Neuronal stem cell (in vitro differentiated cells): ENCODE data around the gene ZC3H12C.
"Not testable (repeated sequence)": the region's sequence is repeated elsewhere in the genome, so short reads cannot be mapped to it uniquely, and the experiment has no call there.

Source experiments
- DNase-seq: peaks from one replicate; pipeline ENCODE4 v3.0.0-alpha.2; 2013; ENCODE audit warnings: low spot score
- H2AFZ ChIP-seq: one replicate; pipeline ENCODE4 v1.6.1; 2013; ENCODE audit warnings: mild to moderate bottlenecking, low read length, inconsistent platforms
- H2AK5ac ChIP-seq: 2 replicates; pipeline ENCODE4 v1.6.1; 2013; ENCODE audit warnings: low read depth, mild to moderate bottlenecking, inconsistent platforms, low read length, moderate library complexity, mixed read lengths
- H2BK120ac ChIP-seq: 2 replicates; pipeline ENCODE4 v1.6.1; 2013; ENCODE audit warnings: low read depth, mild to moderate bottlenecking, inconsistent platforms, low read length, moderate library complexity, mixed read lengths
- H2BK12ac ChIP-seq: one replicate; pipeline ENCODE4 v1.6.1; 2013; ENCODE audit warnings: low read length, inconsistent platforms
- H2BK15ac ChIP-seq: 2 replicates; pipeline ENCODE4 v1.6.1; 2013; ENCODE audit warnings: mild to moderate bottlenecking, low read length, inconsistent platforms, mixed read lengths
- H2BK5ac ChIP-seq: one replicate; pipeline ENCODE4 v1.6.1; 2013; ENCODE audit warnings: inconsistent platforms, mild to moderate bottlenecking, low read length, moderate library complexity
- H3K14ac ChIP-seq: one replicate; pipeline ENCODE4 v1.6.1; 2013; ENCODE audit warnings: low read length, inconsistent platforms
- H3K18ac ChIP-seq: 2 replicates; pipeline ENCODE4 v1.6.1; 2013; ENCODE audit warnings: low read length, inconsistent platforms
- H3K23ac ChIP-seq: 2 replicates; pipeline ENCODE4 v1.6.1; 2013; ENCODE audit warnings: low read depth, mild to moderate bottlenecking, mixed read lengths, low read length, inconsistent platforms; ENCODE audit not compliant: poor library complexity
- H3K27ac ChIP-seq: replicated peaks from 3 replicates; pipeline ENCODE4 v1.5.1; 2013; ENCODE audit warnings: low read length, inconsistent platforms
- H3K27me3 ChIP-seq, 3 experiments: 2 replicates each; pipeline ENCODE4 v1.6.1; 2013; ENCODE audit warnings: low read length in 3 of 3, mild to moderate bottlenecking in 2 of 3, inconsistent platforms in 1 of 3, low read depth in 1 of 3, mixed read lengths in 1 of 3, moderate library complexity in 1 of 3; ENCODE audit not compliant: control insufficient read depth in 3 of 3, insufficient read depth in 3 of 3
- H3K36me3 ChIP-seq, 2 donors: replicated peaks in 1 of 2; 2 replicates each; pipeline ENCODE4 v1.6.1; 2013; ENCODE audit warnings: low read length in 2 of 2; ENCODE audit not compliant: control insufficient read depth in 2 of 2, insufficient read depth in 2 of 2
- H3K4ac ChIP-seq: 2 replicates; pipeline ENCODE4 v1.6.1; 2013; ENCODE audit warnings: inconsistent platforms, mild to moderate bottlenecking, low read length, moderate library complexity
- H3K4me1 ChIP-seq, 2 donors: 1 replicate in 1 of 2; 2 replicates in 1 of 2; pipeline ENCODE4 v1.6.1; 2013; ENCODE audit warnings: low read length in 2 of 2, low read depth in 1 of 2; ENCODE audit not compliant: control insufficient read depth in 2 of 2, insufficient read depth in 1 of 2
- H3K4me2 ChIP-seq: one replicate; pipeline ENCODE4 v1.6.1; 2013; ENCODE audit warnings: mild to moderate bottlenecking, low read length, inconsistent platforms; ENCODE audit not compliant: insufficient read depth, poor library complexity, severe bottlenecking
- H3K4me3 ChIP-seq, 2 donors: 2 replicates each; pipeline ENCODE4 v1.5.1; 2013; ENCODE audit warnings: low read length in 2 of 2, mild to moderate bottlenecking in 2 of 2, inconsistent platforms in 1 of 2, moderate library complexity in 1 of 2
- H3K79me1 ChIP-seq: one replicate; pipeline ENCODE4 v1.6.1; 2013; ENCODE audit warnings: low read depth, mild to moderate bottlenecking, inconsistent platforms, low read length, moderate library complexity
- H3K9ac ChIP-seq: one replicate; pipeline ENCODE4 v1.6.1; 2013; ENCODE audit warnings: mild to moderate bottlenecking, low read depth, low read length, inconsistent platforms; ENCODE audit not compliant: poor library complexity
- H3K9me3 ChIP-seq, 2 donors: replicated peaks in 1 of 2; 2 replicates each; pipeline versions ENCODE3 to v1.6.1; 2013; ENCODE audit warnings: low read length in 2 of 2, mild to moderate bottlenecking in 2 of 2, inconsistent platforms in 1 of 2, low read depth in 1 of 2, mixed read lengths in 1 of 2, moderate library complexity in 1 of 2; ENCODE audit not compliant: control insufficient read depth in 2 of 2, insufficient read depth in 1 of 2
- H4K8ac ChIP-seq: one replicate; pipeline ENCODE4 v1.6.1; 2013; ENCODE audit warnings: low read depth, mild to moderate bottlenecking, inconsistent platforms, low read length, moderate library complexity
- H4K91ac ChIP-seq: one replicate; pipeline ENCODE4 v1.6.1; 2013; ENCODE audit warnings: low read length, low read depth, mild to moderate bottlenecking, inconsistent platforms; ENCODE audit not compliant: poor library complexity
- WGBS, 2 donors: extraction: QIAGEN DNeasy Blood & Tissue Kit; methylation state at CpG; one replicate each; pipeline ENCODE4 v1.1.7; 2013; ENCODE audit warnings: missing lambda C conversion rate in 2 of 2, mixed read lengths in 1 of 2; ENCODE audit not compliant: insufficient read length in 2 of 2, insufficient replicate concordance in 1 of 2; ENCODE audit errors: extremely low coverage in 2 of 2; 5-methylcytosine and 5-hydroxymethylcytosine counted together

Gene ZC3H12C

GRCh38 chr11:110194211-110194766, 101.1 kb downstream of the ZC3H12C start:
- H2AFZ ChIP-seq, H3K18ac ChIP-seq, H2BK120ac ChIP-seq, DNase-seq, H3K23ac ChIP-seq, H2BK15ac ChIP-seq, H3K79me1 ChIP-seq, H4K91ac ChIP-seq, H3K9ac ChIP-seq, H2AK5ac ChIP-seq, H3K4me3 ChIP-seq, H3K27ac ChIP-seq, H3K9me3 ChIP-seq, H3K4me1 ChIP-seq, H3K14ac ChIP-seq, H2BK5ac ChIP-seq, H3K4ac ChIP-seq, H4K8ac ChIP-seq, H3K4me2 ChIP-seq, H3K27me3 ChIP-seq, H3K36me3 ChIP-seq: not testable (repeated sequence)
- peak overlapping the region; percentile 48 for H2BK12ac ChIP-seq
- no CpG with 5 or more reads among the region's 10 CpGs for WGBS, 2 donors

GRCh38 chr11:110196241-110196754, 103.1 kb downstream of the ZC3H12C start:
- no peak overlapping the region for H2BK12ac ChIP-seq

GRCh38 chr11:110196884-110197420, 103.8 kb downstream of the ZC3H12C start:
- no peak for DNase-seq
- Histone ChIP-seq H3K18ac (no peak overlapping the region), H3K36me3 (no peaks in the 10 kb centered on the region), H3K79me1 (no peaks in the 10 kb centered on the region), H4K91ac (no peak overlapping the region), H2BK120ac (no peak overlapping the region), H2BK5ac (no peak overlapping the region), H3K23ac (no peak overlapping the region), H2AK5ac (no peak overlapping the region), H3K27me3 (no peaks in the 10 kb centered on the region), H3K4me2 (no peak overlapping the region), H2BK12ac (no peak overlapping the region), H3K14ac (no peak overlapping the region), H3K4me3 (no peak overlapping the region), H2AFZ (no peak overlapping the region), H3K27ac (no peak overlapping the region), H2BK15ac (no peak overlapping the region), H3K9me3 (no peaks in the 10 kb centered on the region), H4K8ac (no peak overlapping the region), H3K4me1 (peaks cover 0 to 3% of the 10 kb centered on the region in 2 donors), H3K9ac (no peak overlapping the region), H3K4ac (no peak overlapping the region)
- no CpG with 5 or more reads among the region's 9 CpGs for WGBS, 2 donors

More at GRCh38 chr11:110196241-110196754, 103.1 kb downstream of the ZC3H12C start:
- Histone ChIP-seq H2BK5ac (no peak overlapping the region), H3K27me3 (no peaks in the 10 kb centered on the region), H3K18ac (no peak overlapping the region), H3K23ac (no peak overlapping the region), H2AFZ (no peak overlapping the region), H3K79me1 (no peaks in the 10 kb centered on the region), H2BK15ac (no peak overlapping the region), H3K4ac (no peak overlapping the region), H4K8ac (no peak overlapping the region), H3K4me3 (no peak overlapping the region), H3K27ac (no peak overlapping the region), H3K14ac (no peak overlapping the region), H3K4me2 (no peak overlapping the region), H3K9me3 (no peaks in the 10 kb centered on the region), H4K91ac (no peak overlapping the region), H2AK5ac (no peak overlapping the region), H3K9ac (no peak overlapping the region), H3K4me1 (peaks cover 0 to 3% of the 10 kb centered on the region in 2 donors), H3K36me3 (no peaks in the 10 kb centered on the region), H2BK120ac (no peak overlapping the region)
- no CpG with 5 or more reads among the region's 5 CpGs for WGBS, 2 donors
- no peak for DNase-seq

GRCh38 chr11:110198031-110198729, 105.0 kb downstream of the ZC3H12C start:
- Histone ChIP-seq H2AK5ac (no peak overlapping the region), H2BK12ac (no peak overlapping the region), H4K91ac (no peak overlapping the region), H3K14ac (no peak overlapping the region), H2BK120ac (no peak overlapping the region), H3K79me1 (no peaks in the 10 kb centered on the region), H3K18ac (peak overlapping the region; percentile 63), H3K9me3 (no peaks in the 10 kb centered on the region), H3K27ac (no peak overlapping the region), H2BK15ac (no peak overlapping the region), H2AFZ (no peak overlapping the region), H3K4ac (no peak overlapping the region), H3K9ac (no peak overlapping the region), H3K23ac (no peak overlapping the region), H3K4me3 (no peak overlapping the region), H3K4me2 (no peak overlapping the region), H3K4me1 (peaks cover 0 to 3% of the 10 kb centered on the region in 2 donors), H3K36me3 (no peaks in the 10 kb centered on the region), H3K27me3 (no peaks in the 10 kb centered on the region), H4K8ac (no peak overlapping the region), H2BK5ac (no peak overlapping the region)
- DNase-seq: no peak
- no CpG with 5 or more reads among the region's 9 CpGs for WGBS, 2 donors
